ENCODE data around the gene AVEN. TPM values are rescaled to one million over a fixed set of nuclear protein-coding genes. Genes with fewer than 3 reads are reported as not detected.

Gene AVEN
- total RNA-seq, 6 experiments from 2014 or later: 24.9 to 33.6 (median 27.1) TPM

GRCh38 chr15:33894193-33894592, 144.8 kb downstream of the AVEN start:
- H3K4me3 Mint-ChIP-seq: no peak overlapping the region
- no peak overlapping the region for H3K27ac Mint-ChIP-seq
- no peak for TF ChIP-seq CTCF (IDR thresholded peaks at IDR 0.05)
- H3K4me1 Mint-ChIP-seq (ENCODE audit: low read depth): peaks cover 14% of the 10 kb centered on the region
- H3K36me3 Mint-ChIP-seq (ENCODE audit: low read depth): peaks cover 5% of the 10 kb centered on the region; the same call in 1 of the 2 replicates
- no peaks in the 10 kb centered on the region for H3K9me3 Mint-ChIP-seq
- DNase-seq: no peak
- no peaks in the 10 kb centered on the region; the same call in 1 of the 2 replicates for H3K27me3 Mint-ChIP-seq (ENCODE audit: insufficient read depth)

- H3K36me3 Mint-ChIP-seq (ENCODE audit: low read depth): peaks cover 5% of the 10 kb centered on the region; the same call in 1 of the 2 replicates
- no peaks in the 10 kb centered on the region for H3K4me1 Mint-ChIP-seq (ENCODE audit: low read depth)
- no peak for DNase-seq
- H3K9me3 Mint-ChIP-seq: no peaks in the 10 kb centered on the region; the same call in 1 of the 2 replicates
- H3K27me3 Mint-ChIP-seq (ENCODE audit: insufficient read depth): no peaks in the 10 kb centered on the region
- H3K27ac Mint-ChIP-seq: no peak overlapping the region
- H3K4me3 Mint-ChIP-seq: no peak overlapping the region
- TF ChIP-seq CTCF (IDR thresholded peaks at IDR 0.05): no peak
Observed at GRCh38 chr15:33888176-33888575, 150.8 kb downstream of the AVEN start.

GRCh38 chr15:33882921-33883320, 156.1 kb downstream of the AVEN start:
- Mint-ChIP-seq H3K9me3 (no peaks in the 10 kb centered on the region; the same call in 1 of the 2 replicates), H3K27me3 (ENCODE audit: insufficient read depth) (no peaks in the 10 kb centered on the region), H3K4me3 (no peak overlapping the region), H3K36me3 (ENCODE audit: low read depth) (no peaks in the 10 kb centered on the region), H3K4me1 (ENCODE audit: low read depth) (no peaks in the 10 kb centered on the region), H3K27ac (no peak overlapping the region)
- no peak for TF ChIP-seq CTCF (IDR thresholded peaks at IDR 0.05)
- no peak for DNase-seq

- no peaks in the 10 kb centered on the region for H3K27me3 Mint-ChIP-seq (ENCODE audit: insufficient read depth)
- no peak for TF ChIP-seq CTCF (IDR thresholded peaks at IDR 0.05)
- H3K9me3 Mint-ChIP-seq: no peaks in the 10 kb centered on the region
- H3K27ac Mint-ChIP-seq: no peak overlapping the region
- no peaks in the 10 kb centered on the region for H3K36me3 Mint-ChIP-seq (ENCODE audit: low read depth)
- H3K4me1 Mint-ChIP-seq (ENCODE audit: low read depth): no peaks in the 10 kb centered on the region; the same call in 1 of the 2 replicates
- no peak for DNase-seq
- H3K4me3 Mint-ChIP-seq: no peak overlapping the region
Observed at GRCh38 chr15:33874156-33874555, 164.8 kb downstream of the AVEN start.

GRCh38 chr15:33872416-33873106, 166.4 kb downstream of the AVEN start:
- no peak overlapping the region for H3K27ac Mint-ChIP-seq

More at GRCh38 chr15:33872416-33873106, 166.4 kb downstream of the AVEN start:
- Mint-ChIP-seq H3K27me3 (ENCODE audit: insufficient read depth) (no peaks in the 10 kb centered on the region), H3K4me3 (no peak overlapping the region), H3K9me3 (no peaks in the 10 kb centered on the region), H3K36me3 (ENCODE audit: low read depth) (no peaks in the 10 kb centered on the region), H3K4me1 (ENCODE audit: low read depth) (no peaks in the 10 kb centered on the region; the same call in 1 of the 2 replicates)
- no peak for TF ChIP-seq CTCF (IDR thresholded peaks at IDR 0.05)
- DNase-seq: no peak
